Stimulated activated CD8-positive, alpha-beta memory T cell treated with anti-CD3 and anti-CD28 coated beads, Interleukin-15, amount 100 ng/mL, for 4 hours (primary cell): ENCODE measurements around the gene MAGED2.
"Not testable (repeated sequence)": the region's sequence is repeated elsewhere in the genome, so short reads cannot be mapped to it uniquely, and the experiment has no call there.

Experiments
- DNase-seq, 2 donors: peaks; one replicate each; pipeline ENCODE4 v3.0.0-alpha.2; 2020; ENCODE audit warnings: low read depth in 2 of 2

Gene MAGED2

DNA sequence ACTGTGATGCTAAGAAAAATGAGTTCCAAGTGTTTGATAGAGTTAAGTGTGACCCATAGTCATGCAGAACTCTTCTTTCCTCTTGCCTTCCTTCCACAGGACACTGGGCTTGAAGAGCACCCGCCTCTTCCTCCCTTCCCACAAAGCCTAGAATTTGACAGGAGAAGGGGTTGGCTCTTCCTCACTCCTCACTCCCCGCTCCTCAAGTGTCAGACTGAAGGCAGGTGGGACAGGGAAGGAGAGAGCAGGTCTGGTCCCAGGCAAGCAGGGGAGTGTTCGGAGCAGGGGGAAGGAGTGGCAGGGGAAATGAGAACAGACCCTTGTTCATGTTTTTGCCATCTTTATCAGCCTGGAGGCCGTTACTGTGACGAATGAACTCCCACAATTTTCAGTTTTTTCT, 10.7 kb downstream of the MAGED2 start:
- no peak for DNase-seq

DNA sequence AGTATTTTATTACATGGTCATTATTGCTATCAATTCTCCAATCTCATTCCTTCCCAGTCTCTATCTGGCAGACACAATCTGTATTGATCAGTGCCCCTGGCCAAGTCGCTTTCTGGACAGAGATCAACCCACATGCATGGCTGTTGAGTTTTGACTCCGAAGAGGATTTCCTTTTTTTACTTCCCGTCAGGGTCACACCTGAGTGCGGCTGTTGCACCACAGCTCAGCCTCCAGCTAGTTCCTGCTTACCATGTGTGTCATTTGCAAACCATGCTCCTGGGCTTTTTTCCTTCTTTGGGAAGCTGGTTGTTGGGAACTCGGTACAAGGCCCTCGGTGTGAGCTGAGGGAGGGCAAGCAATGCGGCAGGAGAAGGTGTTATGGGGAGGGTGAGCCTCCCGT, 11.7 kb downstream of the MAGED2 start:
- no peak for DNase-seq

DNA sequence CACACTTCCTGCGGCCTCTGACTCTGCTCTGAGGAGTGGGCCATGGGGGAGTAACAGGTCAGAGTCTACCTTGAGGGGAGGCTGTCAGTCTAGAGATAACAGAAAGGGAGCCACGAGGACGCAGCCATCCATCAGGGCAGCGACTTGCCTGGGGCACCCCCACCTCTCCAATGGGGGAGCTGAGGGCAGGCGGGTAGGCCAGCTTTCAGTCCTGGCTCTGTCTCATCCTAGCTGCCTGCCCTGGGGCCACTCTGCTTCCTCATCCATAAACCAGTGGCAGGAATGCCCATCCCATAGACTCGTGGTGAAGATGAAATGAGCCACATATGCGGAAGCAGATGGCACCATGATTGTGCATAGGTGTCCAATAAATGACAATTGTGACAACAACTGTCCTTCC, 13.2 kb downstream of the MAGED2 start:
- DNase-seq: no peak

DNA sequence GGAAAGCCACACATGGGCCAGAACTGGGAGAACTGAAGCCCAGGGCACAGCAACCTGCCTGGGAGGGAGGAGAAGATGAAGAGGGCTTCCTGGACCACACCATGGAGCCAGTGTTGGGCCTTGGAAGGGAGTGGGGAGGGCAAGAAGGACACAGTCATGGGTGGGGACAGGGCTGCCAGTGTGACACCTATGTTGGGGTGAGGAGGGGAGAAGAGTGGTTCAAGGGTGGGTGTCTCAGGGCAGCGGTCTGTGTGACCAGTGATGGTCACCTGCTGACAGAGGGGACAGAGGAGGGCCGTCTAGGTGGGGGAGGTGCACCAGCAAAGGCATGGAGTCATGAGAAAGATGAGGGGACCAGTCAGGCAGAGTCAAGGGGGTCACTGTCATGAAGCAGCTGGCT, 13.8 kb downstream of the MAGED2 start:
- no peak for DNase-seq

DNA sequence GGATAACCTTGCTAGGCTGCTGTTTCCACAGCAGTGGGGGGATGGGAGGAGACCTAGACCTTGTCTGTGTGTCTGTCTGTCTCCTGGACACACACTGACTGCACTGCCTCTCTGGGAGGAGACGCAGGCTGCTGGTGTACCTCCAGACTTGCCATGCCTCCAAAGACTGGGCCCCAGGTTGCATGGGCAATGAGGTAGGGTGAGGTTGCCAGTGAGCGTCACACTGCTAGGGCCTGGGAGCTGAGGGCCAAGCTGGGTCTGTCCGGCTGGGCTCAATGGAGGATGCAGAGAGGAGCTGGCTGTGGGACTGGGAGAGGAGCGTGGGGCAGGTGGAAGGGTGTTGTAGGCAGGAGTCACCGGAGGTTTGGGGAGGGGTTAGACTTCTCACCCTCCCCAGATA, 16.6 kb downstream of the MAGED2 start:
- no peak for DNase-seq

DNA sequence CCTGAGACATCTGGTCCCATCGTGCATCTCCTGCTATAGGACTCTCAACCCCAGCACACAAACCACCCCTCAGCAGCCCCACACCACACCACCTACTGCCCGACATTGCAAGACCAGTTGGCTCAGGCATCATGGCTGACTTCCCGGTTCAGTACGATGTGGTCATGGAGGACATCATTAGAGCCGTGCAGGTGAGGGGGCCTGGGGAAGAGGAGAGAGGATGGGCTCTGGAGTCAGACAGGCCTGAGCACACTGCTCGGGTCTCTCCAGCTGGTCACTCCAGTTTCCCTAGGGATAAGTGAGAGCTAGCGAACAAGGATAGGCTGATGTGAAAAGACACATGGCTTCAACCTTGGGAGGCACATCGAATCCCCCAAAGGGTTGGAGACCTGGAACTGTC, 17.2 kb downstream of the MAGED2 start:
- DNase-seq: no peak

DNA sequence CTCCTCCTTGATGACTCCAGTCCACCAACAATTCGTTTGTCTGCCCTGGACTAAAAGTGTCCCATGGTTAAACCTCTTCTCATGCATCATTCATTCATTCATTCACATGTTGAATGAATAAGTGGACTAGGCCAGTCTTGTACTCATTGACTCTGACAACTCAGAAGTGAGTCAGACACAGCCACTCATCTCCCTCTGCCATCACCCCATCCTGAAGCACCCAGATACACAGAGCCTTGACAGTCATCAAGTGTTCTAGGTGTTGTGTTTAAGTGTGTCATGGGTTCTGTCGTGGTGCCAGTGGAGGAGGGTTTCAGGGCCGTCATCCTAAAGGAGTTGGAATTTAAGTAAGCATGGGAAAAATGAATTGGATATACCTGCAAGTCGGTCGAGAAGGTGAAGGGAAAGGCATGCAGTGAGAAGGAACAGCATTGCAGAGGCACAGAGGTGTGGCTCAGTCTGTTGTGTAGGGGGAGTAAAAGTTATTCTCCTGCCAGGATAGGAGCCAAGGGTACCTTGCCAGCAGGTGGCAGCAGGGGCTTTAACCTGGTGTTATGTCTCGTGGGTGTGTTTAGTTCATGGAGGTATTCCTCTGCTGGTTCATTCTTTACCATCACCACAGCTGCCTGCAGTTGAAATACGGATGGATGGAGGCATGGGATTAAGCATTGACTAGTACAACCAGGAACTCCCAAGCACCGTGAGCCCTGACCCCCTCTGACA, 18.3 kb downstream of the MAGED2 start:
- no peak for DNase-seq

DNA sequence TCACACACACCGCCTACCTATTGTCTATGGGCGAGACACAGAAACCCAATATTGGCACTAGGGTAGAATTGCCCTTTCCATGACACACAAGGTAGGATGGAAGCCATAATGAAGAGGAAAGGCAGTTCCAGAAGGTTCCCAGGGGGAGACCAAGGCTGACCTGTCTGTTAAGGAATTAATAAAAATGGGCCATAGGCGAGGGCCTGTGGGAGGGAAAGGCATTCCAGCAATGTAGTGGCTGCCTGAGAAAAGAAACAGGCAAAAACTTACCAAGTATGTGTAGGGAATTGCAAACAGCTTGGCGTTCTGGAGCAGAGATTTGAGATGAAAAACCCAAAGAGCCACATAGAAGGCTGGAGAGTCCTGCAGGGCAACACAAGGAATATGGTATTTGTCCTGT, 19.1 kb downstream of the MAGED2 start:
- DNase-seq: no peak

DNA sequence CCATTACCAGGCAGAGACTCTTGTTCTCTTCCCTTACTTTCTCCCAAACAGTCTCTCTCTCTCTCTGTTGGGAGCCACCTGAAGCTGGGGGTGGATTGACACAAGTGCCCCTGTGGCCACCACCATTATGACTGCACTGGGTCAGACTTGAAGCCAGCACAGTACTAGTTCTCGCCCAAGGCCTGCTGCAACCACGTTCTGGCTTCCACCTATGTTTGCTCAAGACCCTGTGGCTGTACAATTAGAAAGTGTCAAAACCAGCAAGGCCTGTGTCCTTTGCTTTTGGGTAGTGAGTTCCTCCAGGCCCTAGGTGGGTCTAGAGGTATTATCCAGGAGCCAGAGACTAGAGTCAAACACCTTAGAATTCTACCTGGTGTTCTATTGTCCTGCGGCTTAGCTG, 31.0 kb downstream of the MAGED2 start:
- no peak for DNase-seq

DNA sequence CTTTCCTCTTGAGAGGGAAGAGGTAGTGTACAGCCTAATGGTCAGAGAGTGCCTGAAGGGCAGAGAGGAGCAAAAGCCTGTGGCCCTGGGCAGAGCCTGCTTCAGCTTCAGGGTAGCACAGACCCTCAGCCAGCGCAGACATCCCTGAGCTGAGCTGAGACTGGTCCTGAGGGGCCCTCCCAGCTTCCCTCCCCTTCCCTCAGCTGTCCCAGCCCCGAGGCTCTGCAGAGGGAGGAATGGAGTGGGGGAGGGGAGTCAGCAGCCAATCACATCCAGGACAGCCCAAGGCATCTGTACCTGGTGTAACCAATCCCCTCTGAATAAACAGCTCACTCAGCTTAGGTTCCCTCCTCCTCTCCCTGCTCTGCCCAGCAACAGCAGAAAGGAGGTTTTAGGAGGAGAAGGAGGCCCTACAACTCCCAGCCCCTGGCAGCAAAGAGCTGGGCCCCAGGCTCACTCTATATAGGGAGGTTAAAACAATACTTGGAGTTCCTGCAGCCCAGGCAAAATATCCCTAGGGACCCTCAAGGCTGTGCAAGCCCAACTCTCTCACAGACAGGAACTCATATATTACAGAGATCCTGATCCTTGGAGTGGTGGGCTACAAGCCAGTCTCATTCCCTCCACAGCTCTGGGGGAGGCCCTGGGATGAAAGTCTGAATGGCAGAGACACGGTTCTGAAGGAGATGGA, 33.8 kb downstream of the MAGED2 start:
- not testable (repeated sequence) for DNase-seq

DNA sequence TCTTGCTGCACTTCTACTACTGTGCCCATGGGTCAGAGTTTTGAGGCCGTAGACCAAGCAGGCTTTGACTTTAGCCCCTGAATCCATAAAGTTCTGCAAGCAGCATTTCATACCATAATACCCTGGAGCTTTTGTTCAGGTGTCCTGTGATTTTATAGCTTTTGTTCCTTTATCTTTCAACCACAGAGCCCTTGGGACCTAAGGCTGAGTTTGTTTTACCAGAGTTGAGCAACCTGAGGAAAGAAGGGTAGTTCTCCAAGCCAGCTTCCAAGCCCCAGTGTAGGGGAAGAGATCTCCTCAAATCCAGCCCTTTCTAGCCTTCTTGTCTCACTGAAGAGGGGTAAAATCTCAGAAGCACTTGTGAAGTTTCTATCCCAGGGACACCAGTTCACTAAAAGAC, 35.1 kb downstream of the MAGED2 start:
- DNase-seq: no peak

DNA sequence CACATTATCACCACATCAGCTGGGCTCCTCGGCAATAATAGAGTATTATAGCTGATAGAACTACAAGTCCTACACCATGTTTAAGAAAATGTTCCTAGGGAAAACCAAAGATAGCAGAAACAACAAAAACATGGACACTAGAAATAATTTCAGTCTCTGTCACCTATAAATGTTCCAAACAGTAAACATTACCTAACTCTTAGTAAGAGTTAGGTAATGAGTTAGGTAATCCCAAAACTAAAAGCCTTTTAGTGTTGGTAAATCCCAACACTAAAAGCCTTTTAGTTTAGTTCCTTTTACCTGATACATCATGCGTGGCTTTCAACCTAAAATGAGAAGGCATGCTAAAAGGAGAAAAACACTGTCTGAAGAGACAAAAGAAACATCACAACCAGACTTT, 35.5 kb downstream of the MAGED2 start:
- no peak for DNase-seq

DNA sequence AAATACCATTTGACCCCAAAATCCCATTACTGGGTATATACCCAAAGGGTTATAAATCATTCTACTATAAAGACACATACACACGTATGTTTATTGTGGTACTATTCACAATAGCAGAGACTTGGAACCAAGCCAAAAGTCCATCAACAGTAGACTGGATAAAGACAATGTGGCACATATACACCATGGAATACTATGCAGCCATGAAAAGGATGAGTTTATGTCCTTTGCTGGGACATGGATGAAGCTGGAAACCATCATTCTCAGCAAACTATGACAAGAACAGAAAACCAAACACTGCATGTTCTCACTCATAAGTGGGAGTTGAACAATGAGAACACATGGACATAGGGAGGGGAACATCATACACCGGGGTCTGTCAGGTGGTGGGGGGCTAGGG, 40.2 kb downstream of the MAGED2 start:
- not testable (repeated sequence) for DNase-seq

DNA sequence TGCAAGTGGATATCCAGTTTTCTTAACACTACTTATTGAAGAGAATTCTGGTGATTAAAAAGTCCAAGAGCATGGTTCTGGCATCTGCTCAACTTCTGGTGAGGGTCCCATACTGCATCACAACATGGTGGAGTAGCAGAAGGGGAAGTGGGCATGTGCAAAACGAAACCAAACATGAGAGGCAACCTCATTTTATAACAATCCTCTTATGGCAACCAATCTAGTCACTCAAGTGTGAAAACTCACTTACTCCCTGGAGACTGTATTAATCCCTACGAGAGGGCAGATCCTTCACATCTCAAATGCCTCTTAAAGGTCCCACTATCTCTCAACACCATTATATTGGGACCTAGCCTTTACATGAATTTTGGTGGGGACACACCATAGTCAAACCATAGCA, 57.7 kb downstream of the MAGED2 start:
- no peak for DNase-seq
